Epidermal melanocyte (primary cell): ENCODE results near the gene CCDC167.

ENCODE experiments used
- DNase-seq: peaks from one replicate; pipeline ENCODE4 v3.0.0; 2011; ENCODE audit warnings: low spot score; ENCODE audit not compliant: insufficient read length

Gene CCDC167

GRCh38 chr6:37489697-37490336 is 9.9 kb downstream of the CCDC167 start:
- no peak for DNase-seq

GRCh38 chr6:37488476-37488875 is 11.2 kb downstream of the CCDC167 start:
- DNase-seq = no peak

- DNase-seq = no peak
Observed at GRCh38 chr6:37487591-37488380, 11.9 kb downstream of the CCDC167 start.

GRCh38 chr6:37486121-37486839 is 13.4 kb downstream of the CCDC167 start:
- no peak for DNase-seq

- no peak for DNase-seq
Observed at GRCh38 chr6:37485291-37485702, 14.4 kb downstream of the CCDC167 start.

- DNase-seq = no peak
Observed at GRCh38 chr6:37484786-37485170, 14.9 kb downstream of the CCDC167 start.

- peak; percentile 47 for DNase-seq
Observed at GRCh38 chr6:37483917-37484785, 15.5 kb downstream of the CCDC167 start.

- no peak for DNase-seq
Observed at GRCh38 chr6:37483252-37483901, 16.3 kb downstream of the CCDC167 start.

- DNase-seq = no peak
Observed at GRCh38 chr6:37482606-37483251, 17.0 kb downstream of the CCDC167 start.

GRCh38 chr6:37481711-37482605 is 17.7 kb downstream of the CCDC167 start:
- DNase-seq = no peak

- no peak for DNase-seq
Observed at GRCh38 chr6:37480951-37481534, 18.6 kb downstream of the CCDC167 start.

- DNase-seq = no peak
Observed at GRCh38 chr6:37480118-37480736, 19.5 kb downstream of the CCDC167 start.

- no peak for DNase-seq
Observed at GRCh38 chr6:37479266-37479854, 20.3 kb downstream of the CCDC167 start.

GRCh38 chr6:37478827-37479226 is 20.9 kb downstream of the CCDC167 start:
- no peak for DNase-seq

GRCh38 chr6:37477656-37478435 is 21.8 kb downstream of the CCDC167 start:
- DNase-seq = no peak

- DNase-seq = no peak
Observed at GRCh38 chr6:37477191-37477590, 22.5 kb downstream of the CCDC167 start.

- no peak for DNase-seq
Observed at GRCh38 chr6:37474316-37474715, 25.4 kb downstream of the CCDC167 start.
